ENCODE data around the gene OLR1.

Gene OLR1

GRCh38 chr12:10153271-10154144, 18.4 kb downstream of the OLR1 start:
- DNase-seq, result peak; percentile 20 to 86 (median 75)

GRCh38 chr12:10151621-10152020, 20.3 kb downstream of the OLR1 start:
- DNase-seq, result no peak

GRCh38 chr12:10147714-10148403, 24.1 kb downstream of the OLR1 start:
- DNase-seq, result no peak

GRCh38 chr12:10142976-10143589, 28.8 kb downstream of the OLR1 start:
- DNase-seq, result no peak

GRCh38 chr12:10140001-10140400, 31.9 kb downstream of the OLR1 start:
- peak in 3 of 14 donors; percentile 5 to 15 (median 9) for DNase-seq

- no peak for DNase-seq
These were observed 35.2 kb downstream of the OLR1 start for GRCh38 chr12:10136637-10137205.

GRCh38 chr12:10135126-10135525, 36.8 kb downstream of the OLR1 start:
- no peak for DNase-seq

GRCh38 chr12:10132850-10133370, 39.0 kb downstream of the OLR1 start:
- DNase-seq, result no peak

GRCh38 chr12:10131111-10131690, 40.7 kb downstream of the OLR1 start:
- no peak for DNase-seq

GRCh38 chr12:10130042-10130441, 41.9 kb downstream of the OLR1 start, which contains the start of gene CLEC7A:
CLEC7A (minus strand) TSS chr12:10130199; CDS start chr12:10130082, 117 bp downstream.
- DNase-seq, result no peak

GRCh38 chr12:10128687-10129086, 43.2 kb downstream of the OLR1 start:
- peak in 1 of 14 donors; percentile 4 for DNase-seq

GRCh38 chr12:10126413-10126812, 45.5 kb downstream of the OLR1 start:
- DNase-seq, result no peak

- no peak for DNase-seq
These were observed 49.2 kb downstream of the OLR1 start for GRCh38 chr12:10122689-10123088.

GRCh38 chr12:10121278-10121677, 50.7 kb downstream of the OLR1 start:
- DNase-seq, result no peak

GRCh38 chr12:10119066-10119465, 52.9 kb downstream of the OLR1 start:
- DNase-seq, result no peak

- DNase-seq, result no peak
These were observed 56.0 kb downstream of the OLR1 start for GRCh38 chr12:10115890-10116289.

- no peak for DNase-seq
These were observed 56.6 kb downstream of the OLR1 start for GRCh38 chr12:10115311-10115710.

GRCh38 chr12:10113920-10114319, 58.0 kb downstream of the OLR1 start:
- no peak for DNase-seq

GRCh38 chr12:10113075-10113474, 58.9 kb downstream of the OLR1 start:
- DNase-seq, result no peak

- DNase-seq, result no peak
These were observed 60.5 kb downstream of the OLR1 start for GRCh38 chr12:10111451-10111850.

GRCh38 chr12:10110256-10110844, 61.6 kb downstream of the OLR1 start:
- no peak for DNase-seq
